Endothelial cell of umbilical vein (primary cell): Measurements from ENCODE around the gene MANF. TPM values are rescaled to one million over a fixed set of nuclear protein-coding genes. Genes with fewer than 3 reads are reported as not detected.

ENCODE experiments used
- BruUV-seq: library from RNA; stranded (reverse); fragments of 400-500 nt; replicated peaks from 2 replicates; lab custom pipeline; 2021; lab: Mats Ljungman, UMichigan
- CTCF ChIA-PET: fragments of 300-600, 350-600 bp; sonication (Branson Sonifier 250); formaldehyde crosslinking; loops from one replicate; lab custom pipeline; 2021; ENCODE audit warnings: antibody characterized with exemption, inconsistent platforms; lab: Charles Lee
- POLR2A ChIA-PET: fragments of 300-600, 350-600 bp; sonication (Branson Sonifier 250); formaldehyde crosslinking; loops from one replicate; lab custom pipeline; 2021; ENCODE audit warnings: antibody characterized with exemption, inconsistent platforms; lab: Charles Lee
- DNase-seq: peaks from one replicate; pipeline ENCODE4 v3.0.0-alpha.2; 2011; ENCODE audit warnings: low read depth, low spot score
- FAIRE-seq: peaks from 2 replicates; lab custom pipeline; 2011; peaks lifted over from hg19 to GRCh38; lab: Jason Lieb, UNC
- H2AFZ ChIP-seq: 2 replicates; pipeline ENCODE4 v1.6.0; 2012; ENCODE audit warnings: low read depth, low read length, control low read depth, inconsistent platforms
- H3K27ac ChIP-seq: 2 replicates; pipeline ENCODE4 v1.5.1; 2011; ENCODE audit warnings: low read depth, mild to moderate bottlenecking, control low read depth, low read length, moderate library complexity; ENCODE audit not compliant: insufficient read depth
- H3K27me3 ChIP-seq, 2 experiments: 2 replicates each; pipeline versions ENCODE4 v1.6.0 to v1.6.1; 2011; ENCODE audit warnings: low read length in 2 of 2, mixed read lengths in 1 of 2; ENCODE audit not compliant: control insufficient read depth in 2 of 2, insufficient read depth in 2 of 2
- H3K36me3 ChIP-seq, 2 experiments: 2 replicates in 1 of 2; 3 replicates in 1 of 2; pipeline ENCODE4 v1.5.1; 2011; ENCODE audit warnings: low read length in 2 of 2, mild to moderate bottlenecking in 1 of 2, moderate library complexity in 1 of 2; ENCODE audit not compliant: control insufficient read depth in 2 of 2, insufficient read depth in 2 of 2; ENCODE audit errors: extremely low read depth in 1 of 2
- H3K4me1 ChIP-seq: 3 replicates; pipeline ENCODE4 v1.5.1; 2011; ENCODE audit warnings: mild to moderate bottlenecking, low read length; ENCODE audit not compliant: control insufficient read depth, insufficient read depth; ENCODE audit errors: extremely low read depth
- H3K4me2 ChIP-seq: 2 replicates; pipeline ENCODE4 v1.6.1; 2011; ENCODE audit warnings: low read length, control low read depth, mixed read lengths; ENCODE audit not compliant: insufficient read depth
- H3K4me3 ChIP-seq, 3 experiments: fragments of 200-600 bp in 1 of 3; sonication (generic), shearing (Covaris generic) in 1 of 3; replicated peaks in 1 of 3; 2 replicates each; pipeline ENCODE4 v1.5.1; 2011 to 2016; ENCODE audit warnings: control low read depth in 3 of 3, low read length in 3 of 3, mild to moderate bottlenecking in 2 of 3, inconsistent platforms in 1 of 3, low read depth in 1 of 3, moderate library complexity in 1 of 3; ENCODE audit not compliant: insufficient read depth in 1 of 3
- H3K79me2 ChIP-seq: 2 replicates; pipeline ENCODE4 v1.6.0; 2012; ENCODE audit warnings: low read length, inconsistent platforms; ENCODE audit not compliant: control insufficient read depth, insufficient read depth
- H3K9ac ChIP-seq: replicated peaks from 2 replicates; pipeline ENCODE3; 2011; ENCODE audit warnings: low read length, control low read depth; ENCODE audit not compliant: insufficient read depth; ENCODE audit errors: extremely low read depth
- H3K9me1 ChIP-seq: replicated peaks from 3 replicates; pipeline ENCODE4 v1.6.0; 2011; ENCODE audit warnings: mild to moderate bottlenecking, low read length; ENCODE audit not compliant: control insufficient read depth, insufficient read depth; ENCODE audit errors: extremely low read depth
- H3K9me3 ChIP-seq: replicated peaks from 2 replicates; pipeline ENCODE4 v1.5.1; 2012; ENCODE audit warnings: low read length, inconsistent platforms; ENCODE audit not compliant: control insufficient read depth, insufficient read depth
- H4K20me1 ChIP-seq: replicated peaks from 2 replicates; pipeline ENCODE3; 2011; ENCODE audit warnings: mild to moderate bottlenecking, low read length; ENCODE audit not compliant: control insufficient read depth, insufficient read depth; ENCODE audit errors: extremely low read depth
- CTCF ChIP-seq, 2 donors: IDR thresholded peaks; 1 replicate in 1 of 2; 2 replicates in 1 of 2; pipeline ENCODE4 v1.5.1; 2011; ENCODE audit warnings: low read length in 2 of 2, mild to moderate bottlenecking in 2 of 2, moderate library complexity in 2 of 2, control low read depth in 1 of 2, inconsistent platforms in 1 of 2, low read depth in 1 of 2; ENCODE audit not compliant: insufficient read depth in 1 of 2; ENCODE audit errors: extremely low read depth in 1 of 2
- EZH2 ChIP-seq: IDR thresholded peaks from 2 replicates; pipeline ENCODE4 v1.6.1; 2012; ENCODE audit warnings: borderline replicate concordance, low read depth, mild to moderate bottlenecking, moderate library complexity, low read length, inconsistent platforms; ENCODE audit not compliant: severe bottlenecking
- FOS ChIP-seq: IDR thresholded peaks from 2 replicates; pipeline ENCODE4 v1.6.1; 2011; ENCODE audit warnings: mild to moderate bottlenecking, low read length, moderate library complexity, borderline replicate concordance; ENCODE audit not compliant: insufficient read depth
- GATA2 ChIP-seq: IDR thresholded peaks from 2 replicates; pipeline ENCODE4 v1.7.0; 2011; ENCODE audit warnings: low read depth, mild to moderate bottlenecking, moderate library complexity, mixed read lengths, low read length; ENCODE audit not compliant: insufficient read length, insufficient read depth
- JUN ChIP-seq: IDR thresholded peaks from 2 replicates; pipeline ENCODE4 v1.6.1; 2011; ENCODE audit warnings: borderline replicate concordance, low read depth; ENCODE audit not compliant: insufficient read length, insufficient read depth
- MAX ChIP-seq: IDR thresholded peaks from 2 replicates; pipeline ENCODE4 v1.6.1; 2011; ENCODE audit not compliant: insufficient read depth, insufficient read length
- MYC ChIP-seq: IDR thresholded peaks from one replicate; pipeline ENCODE4 v1.6.1; 2011; ENCODE audit warnings: mild to moderate bottlenecking, low read depth, low read length
- POLR2A ChIP-seq: IDR thresholded peaks from 2 replicates; pipeline ENCODE4 v1.6.1; 2012; ENCODE audit warnings: low read depth, mild to moderate bottlenecking, control low read depth, low read length
- POLR2AphosphoS5 ChIP-seq: IDR thresholded peaks from 2 replicates; pipeline ENCODE4 v1.6.1; 2012; ENCODE audit warnings: low read depth, mild to moderate bottlenecking, control low read depth, low read length, moderate library complexity; ENCODE audit not compliant: insufficient read depth
- dilution Hi-C: fragments of 300-500 bp; cut with MboI; formaldehyde crosslinking; loops from one replicate; pipeline ENCODE4 v1.15.0; 2019; ENCODE audit warnings: low sequenced_read_pairs; ENCODE audit not compliant: extremely low pct_ligation_motif_present
- intact Hi-C: fragments of 100-400 bp; cut with micrococcal nuclease; formaldehyde crosslinking; loops from one replicate; pipeline ENCODE4 v1.10.0; 2022
- polyA plus RNA-seq, 4 experiments: library from polyadenylated mRNA; depleted of rRNA in 3 of 4; stranded (reverse) in 3 of 4; unstranded in 1 of 4; fragments of >200 nt; gene quantifications; 2 replicates each; pipeline versions ENCODE4 v1.2.1 to v1.2.3, GENCODE V29; 2011 to 2012; ENCODE audit warnings: missing spikeins in 1 of 4
- total RNA-seq: library from RNA; stranded (reverse); gene quantifications from 2 replicates; pipeline ENCODE4 v1.2.3, GENCODE V29; 2021

Gene MANF
- total and polyA plus RNA-seq, 2 donors (not counting 3 experiments of a cell fraction or from before 2014, with no cell fraction given) = 100 to 248 TPM

- Histone ChIP-seq H2AFZ (no peak overlapping the region), H3K4me2 (peak overlapping the region; percentile 96), H3K9me1 (no peaks in the 10 kb centered on the region), H3K9me3 (no peaks in the 10 kb centered on the region), H3K9ac (peak overlapping the region; percentile 99), H3K27me3 (no peaks in the 10 kb centered on the region), H3K27ac (peak overlapping the region; percentile 69), H3K79me2 (peaks cover 46% of the 10 kb centered on the region), H4K20me1 (no peaks in the 10 kb centered on the region), H3K36me3 (peaks cover 11 to 20% of the 10 kb centered on the region in 2 experiments), H3K4me3 (peak overlapping the region; percentile 64 to 97 (median 93)), H3K4me1 (peaks cover 36% of the 10 kb centered on the region)
- intact Hi-C loops (loop anchor here (1.0 to 10.0 kb wide), 5 partner anchors 45 to 817 kb away; partner anchors contain the start of genes HEMK1, PARP3 and RRP9), dilution Hi-C loops (no loop called here)
- POLR2A ChIA-PET = interaction anchor here (0.6 to 1.3 kb wide), 6 partner anchors 12 to 1021 kb away, joined by 3 to 7 read pairs (median 4); no protein-coding TSS in a partner anchor
- no TSS peak for BruUV-seq
- DNase-seq (peak; percentile 33), FAIRE-seq (peak; percentile 74)
- CTCF ChIA-PET = interaction anchor here (0.6 to 2.7 kb wide), 6 partner anchors 14 to 769 kb away, joined by 3 to 14 read pairs (median 6); no protein-coding TSS in a partner anchor
- TF ChIP-seq POLR2A = peak; percentile 51
- TF ChIP-seq CTCF (IDR thresholded peaks at IDR 0.05; ENCODE audit: extremely low read depth in 1 of 2, insufficient read depth in 1 of 2, low read depth in 1 of 2, low read length in 2 of 2) = no peak
- TF ChIP-seq GATA2 = no peak
- no peak for TF ChIP-seq MYC
- TF ChIP-seq POLR2AphosphoS5 = peak; percentile 8
- TF ChIP-seq FOS = no peak
- TF ChIP-seq MAX = peak; percentile 39
- no peak for TF ChIP-seq EZH2
- no peak for TF ChIP-seq JUN
Measured at GRCh38 chr3:51385621-51386091, 565 bp downstream of the MANF start.
